Measurements from ENCODE around the gene UTS2B.

UTS2B gene

GRCh38 chr3:191327526-191327925, 2.8 kb downstream of the UTS2B start:
- no peak for DNase-seq (ENCODE audit: low read depth in 1 of 2, low spot score in 1 of 2)

GRCh38 chr3:191324936-191325335, 5.4 kb downstream of the UTS2B start:
- DNase-seq (ENCODE audit: low read depth in 1 of 2, low spot score in 1 of 2), result no peak

GRCh38 chr3:191321019-191321767, 9.1 kb downstream of the UTS2B start:
- DNase-seq (ENCODE audit: low read depth in 1 of 2, low spot score in 1 of 2), result no peak

- no peak for DNase-seq (ENCODE audit: low read depth in 1 of 2, low spot score in 1 of 2)
Measured at GRCh38 chr3:191320316-191320715, 10.0 kb downstream of the UTS2B start.

- no peak for DNase-seq (ENCODE audit: low read depth in 1 of 2, low spot score in 1 of 2)
Measured at GRCh38 chr3:191316876-191317603, 13.3 kb downstream of the UTS2B start.

- no peak for DNase-seq (ENCODE audit: low read depth in 1 of 2, low spot score in 1 of 2)
Measured at GRCh38 chr3:191314109-191314728, 16.1 kb downstream of the UTS2B start.

- DNase-seq (ENCODE audit: low read depth in 1 of 2, low spot score in 1 of 2), result no peak
Measured at GRCh38 chr3:191313296-191313695, 17.0 kb downstream of the UTS2B start.

GRCh38 chr3:191307341-191307740, 23.0 kb downstream of the UTS2B start:
- DNase-seq (ENCODE audit: low read depth in 1 of 2, low spot score in 1 of 2), result no peak

- no peak for DNase-seq (ENCODE audit: low read depth in 1 of 2, low spot score in 1 of 2)
Measured at GRCh38 chr3:191306428-191306827, 23.9 kb downstream of the UTS2B start.

GRCh38 chr3:191303596-191303995, 26.7 kb downstream of the UTS2B start:
- no peak for DNase-seq (ENCODE audit: low read depth in 1 of 2, low spot score in 1 of 2)

- DNase-seq (ENCODE audit: low read depth in 1 of 2, low spot score in 1 of 2), result no peak
Measured at GRCh38 chr3:191302451-191302850, 27.9 kb downstream of the UTS2B start.

- no peak for DNase-seq (ENCODE audit: low read depth in 1 of 2, low spot score in 1 of 2)
Measured at GRCh38 chr3:191301782-191302411, 28.4 kb downstream of the UTS2B start.

- no peak for DNase-seq (ENCODE audit: low read depth in 1 of 2, low spot score in 1 of 2)
Measured at GRCh38 chr3:191301017-191301416, 29.3 kb downstream of the UTS2B start.

GRCh38 chr3:191300422-191300821, 29.9 kb downstream of the UTS2B start:
- no peak for DNase-seq (ENCODE audit: low read depth in 1 of 2, low spot score in 1 of 2)

GRCh38 chr3:191298846-191299245, 31.5 kb downstream of the UTS2B start:
- DNase-seq (ENCODE audit: low read depth in 1 of 2, low spot score in 1 of 2), result no peak

- no peak for DNase-seq (ENCODE audit: low read depth in 1 of 2, low spot score in 1 of 2)
Measured at GRCh38 chr3:191296041-191296541, 34.2 kb downstream of the UTS2B start.

GRCh38 chr3:191294291-191294690, 36.0 kb downstream of the UTS2B start:
- DNase-seq (ENCODE audit: low read depth in 1 of 2, low spot score in 1 of 2), result no peak

- DNase-seq (ENCODE audit: low read depth in 1 of 2, low spot score in 1 of 2), result no peak
Measured at GRCh38 chr3:191292243-191293015, 37.9 kb downstream of the UTS2B start.

- DNase-seq (ENCODE audit: low read depth in 1 of 2, low spot score in 1 of 2), result no peak
Measured at GRCh38 chr3:191290311-191291025, 39.9 kb downstream of the UTS2B start.

- DNase-seq (ENCODE audit: low read depth in 1 of 2, low spot score in 1 of 2), result no peak
Measured at GRCh38 chr3:191283400-191283799, 46.9 kb downstream of the UTS2B start.

All from activated CD4-positive, alpha-beta T cell treated with anti-CD3 and anti-CD28 coated beads, Interleukin-2, amount 50 U/mL, for 24 hours (primary cell).